Non-pigmented ciliary epithelial cell (primary cell): ENCODE measurements around the gene GOLGA6L10.
A peak's percentile ranks its signal among the peaks of the same experiment; 100 is the strongest.
"Not testable (repeated sequence)": the region's sequence is repeated elsewhere in the genome, so short reads cannot be mapped to it uniquely, and the experiment has no call there.

Experiments used
- DNase-seq: peaks from one replicate; pipeline ENCODE4 v3.0.0-alpha.2; 2010; ENCODE audit warnings: low read depth

The GOLGA6L10 gene

DNA sequence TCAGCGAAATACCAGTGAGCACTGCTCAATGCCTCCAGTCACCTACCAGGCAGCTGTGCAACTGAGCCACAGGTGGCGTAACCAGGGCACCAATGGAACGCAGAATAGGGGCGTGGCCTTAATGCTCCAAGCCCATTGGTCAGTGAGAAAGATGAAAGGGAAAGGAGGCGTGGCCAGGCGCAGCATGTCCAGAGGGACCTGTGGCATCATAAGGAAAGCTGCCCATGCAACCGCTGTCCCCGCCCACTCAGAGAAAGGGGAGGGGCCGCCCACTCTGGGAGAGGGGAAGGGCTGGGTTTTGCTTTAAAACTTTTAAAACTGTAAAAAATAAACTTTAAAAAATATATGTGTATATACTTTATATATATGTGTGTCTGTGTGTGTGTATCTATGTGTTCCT lies at the start of gene GOLGA6L10:
TSS of gene GOLGA6L10 (minus strand) at position 101 of the 400 bp plus-strand sequence. CDS start at position 1, 100 bp downstream.
- DNase-seq: not testable (repeated sequence)

DNA sequence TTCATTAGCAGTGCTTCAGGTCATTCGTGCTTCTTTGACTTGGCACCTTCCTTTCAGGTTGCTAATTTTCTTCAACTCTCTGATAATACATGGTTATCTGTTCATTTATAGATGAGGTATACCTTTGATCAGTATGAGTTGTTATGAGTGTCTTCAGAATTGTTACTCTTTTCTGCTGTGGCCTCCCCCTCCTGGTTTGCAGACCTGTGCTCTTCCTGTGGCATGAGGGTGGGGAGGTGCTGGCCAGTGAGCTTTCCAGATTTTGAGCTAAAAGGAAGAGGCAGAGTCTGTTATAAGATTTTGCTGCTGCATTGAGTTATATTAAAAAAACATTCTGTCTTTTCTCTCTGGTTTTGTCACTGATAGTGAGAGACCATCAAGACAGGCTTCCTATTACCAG lies 49.5 kb upstream of the GOLGA6L10 start:
- no peak for DNase-seq

- no peak for DNase-seq
Observed at GRCh38 chr15:82397817-82398216, 48.5 kb upstream of the GOLGA6L10 start.

DNA sequence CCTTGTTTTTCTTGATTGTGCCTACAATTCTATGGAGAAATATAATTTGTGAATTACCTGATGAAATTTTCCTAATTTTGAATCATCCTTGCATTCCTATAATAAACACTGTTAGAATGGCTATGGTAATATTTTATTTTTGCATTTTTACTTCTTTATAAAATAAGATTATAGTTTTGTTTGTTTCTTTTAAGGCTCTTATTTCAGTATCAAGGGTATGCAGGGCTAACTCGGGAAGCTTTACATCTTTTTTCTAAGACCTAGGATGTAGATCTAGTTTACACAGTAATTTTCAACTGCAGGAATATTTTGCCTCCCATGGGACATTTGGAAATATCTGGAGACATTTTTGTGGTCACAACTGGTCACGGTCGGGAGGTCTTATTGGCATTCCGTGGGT lies 46.5 kb upstream of the GOLGA6L10 start:
- not testable (repeated sequence) for DNase-seq

GRCh38 chr15:82393671-82394070 lies 44.4 kb upstream of the GOLGA6L10 start:
- peak; percentile 30 for DNase-seq

DNA sequence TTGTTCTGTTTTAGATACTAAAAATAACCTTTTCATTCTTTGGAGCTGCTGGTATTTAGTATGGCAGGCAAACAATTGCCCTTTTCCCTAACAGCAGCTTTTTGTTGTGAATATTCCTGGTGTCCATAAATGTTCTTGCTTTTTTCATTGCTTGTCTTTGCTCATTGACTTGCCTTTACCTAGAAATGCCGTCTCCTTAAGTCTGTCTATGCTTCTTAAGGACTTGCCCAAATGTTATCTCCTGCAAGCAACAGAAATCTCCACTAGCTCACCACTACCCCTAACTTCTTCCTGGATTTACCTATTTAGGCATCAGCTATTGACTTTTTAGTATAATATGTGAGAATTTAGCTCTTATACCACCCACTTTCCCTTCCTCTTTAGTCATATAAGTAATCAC lies 42.8 kb upstream of the GOLGA6L10 start:
- DNase-seq: not testable (repeated sequence)

DNA sequence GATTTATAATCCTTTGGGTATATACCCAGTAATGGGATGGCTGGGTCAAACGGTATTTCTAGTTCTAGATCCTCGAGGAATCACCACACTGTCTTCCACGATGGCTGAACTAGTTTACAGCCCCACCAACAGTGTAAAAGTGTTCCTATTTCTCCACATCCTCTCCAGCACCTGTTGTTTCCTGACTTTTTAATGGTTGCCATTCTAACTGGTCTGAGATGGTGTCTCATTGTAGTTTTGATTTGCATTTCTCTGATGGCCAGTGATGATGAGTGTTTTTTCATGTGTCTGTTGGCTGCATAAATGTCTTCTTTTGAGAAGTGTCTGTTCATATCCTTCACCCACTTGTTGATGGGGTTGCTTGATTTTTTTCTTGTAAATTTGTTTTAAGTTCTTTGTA lies 40.9 kb upstream of the GOLGA6L10 start:
- DNase-seq: not testable (repeated sequence)

DNA sequence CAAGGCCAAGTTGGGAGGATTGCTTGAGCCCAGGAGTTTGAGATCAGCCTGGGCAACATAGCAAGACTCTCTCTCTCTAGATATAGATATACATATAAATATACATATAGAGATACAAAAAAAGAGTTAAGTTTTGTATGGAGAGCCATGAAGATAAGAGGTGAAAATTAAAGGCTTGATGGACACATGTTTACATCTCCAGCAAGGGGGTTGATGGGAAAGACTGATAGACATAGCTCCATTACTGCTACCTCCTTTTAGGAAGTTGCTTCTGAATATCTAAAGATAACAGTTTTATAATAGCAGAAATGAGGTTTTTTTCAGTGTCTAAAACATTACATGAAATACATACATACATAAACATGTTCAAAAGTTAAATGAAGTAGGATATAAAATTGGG lies 37.9 kb upstream of the GOLGA6L10 start:
- not testable (repeated sequence) for DNase-seq

GRCh38 chr15:82381330-82381955 lies 32.2 kb upstream of the GOLGA6L10 start:
- DNase-seq: not testable (repeated sequence)

DNA sequence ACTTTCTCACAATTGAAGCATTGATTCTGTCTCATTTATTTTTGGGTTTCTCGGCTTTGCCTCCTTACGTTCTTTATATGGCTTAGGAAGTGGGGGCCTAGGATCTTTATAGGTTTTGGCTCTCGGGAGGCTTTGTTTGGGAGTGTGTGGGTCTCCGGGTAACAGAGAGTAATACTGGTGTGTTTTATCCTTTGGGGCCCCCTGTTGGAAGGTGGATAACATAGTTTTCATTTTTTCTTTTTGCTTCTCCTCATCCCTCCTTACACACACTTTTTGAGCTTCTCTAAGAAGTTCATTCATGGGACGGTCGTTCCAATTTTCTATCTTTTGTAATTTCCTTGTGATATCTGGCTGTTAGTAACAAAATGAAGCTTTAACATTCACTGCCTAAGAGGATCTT lies 30.3 kb upstream of the GOLGA6L10 start:
- DNase-seq: not testable (repeated sequence)

- not testable (repeated sequence) for DNase-seq
Observed at GRCh38 chr15:82373661-82374060, 24.4 kb upstream of the GOLGA6L10 start.

DNA sequence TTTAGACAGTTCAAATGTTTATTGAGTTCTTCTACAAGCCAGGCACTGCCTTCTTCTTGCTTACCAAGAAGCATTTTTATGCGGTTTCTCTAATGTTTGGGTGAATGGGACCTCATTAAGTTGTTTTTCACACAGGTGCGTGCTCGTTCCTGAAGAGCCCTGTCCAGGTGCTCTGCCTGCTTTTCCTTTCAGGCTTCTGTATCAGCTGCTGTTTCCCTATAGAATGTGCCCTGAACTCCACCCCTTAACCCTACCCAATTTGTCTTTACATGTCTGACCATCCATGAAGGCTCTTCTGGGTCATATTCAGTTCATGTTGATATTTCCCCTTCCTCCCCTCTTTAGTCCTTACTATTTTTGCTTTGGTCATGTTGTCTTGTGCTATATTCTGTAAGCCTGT lies 22.4 kb upstream of the GOLGA6L10 start:
- no peak for DNase-seq

DNA sequence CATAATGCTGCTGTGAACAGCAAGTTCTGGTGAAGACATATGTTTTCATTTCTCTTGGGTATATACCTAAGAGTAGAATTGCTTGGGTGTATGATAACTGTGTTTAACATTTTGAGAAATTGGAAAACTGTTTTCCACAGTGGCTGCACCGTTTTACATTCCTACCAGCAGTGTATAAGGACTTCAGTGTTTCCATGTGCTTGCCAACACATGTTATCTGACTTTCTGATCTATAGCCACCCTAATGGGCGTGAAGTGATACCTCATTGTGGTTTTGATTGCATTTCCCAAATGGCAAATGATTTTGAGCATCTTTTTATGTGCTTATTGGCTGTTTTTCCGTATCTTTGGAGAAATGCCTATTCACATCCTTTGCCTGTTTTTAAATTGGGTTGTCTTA lies 18.5 kb upstream of the GOLGA6L10 start:
- DNase-seq: not testable (repeated sequence)

GRCh38 chr15:82365692-82366323 lies 16.5 kb upstream of the GOLGA6L10 start:
- not testable (repeated sequence) for DNase-seq

GRCh38 chr15:82364548-82364947 lies 15.3 kb upstream of the GOLGA6L10 start:
- DNase-seq: not testable (repeated sequence)

DNA sequence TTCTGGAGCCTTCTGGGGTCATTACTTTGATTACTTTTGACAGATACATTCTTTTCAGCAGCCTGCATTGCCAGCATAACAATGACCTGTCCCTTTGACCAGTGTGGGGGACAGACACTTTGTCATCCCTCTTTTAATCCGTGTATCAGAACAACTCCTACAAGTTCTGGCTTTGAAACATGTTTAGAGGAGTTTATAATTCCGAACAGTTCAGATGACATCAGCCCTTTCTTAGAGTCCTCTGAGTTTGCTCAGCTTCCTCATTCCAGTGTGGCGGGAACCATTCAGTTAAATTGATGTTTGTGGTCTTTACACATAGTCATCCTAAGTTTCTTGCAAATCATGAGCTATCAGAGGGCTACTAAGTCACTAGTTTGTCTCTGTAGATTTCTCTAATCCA lies 13.5 kb upstream of the GOLGA6L10 start:
- not testable (repeated sequence) for DNase-seq

DNA sequence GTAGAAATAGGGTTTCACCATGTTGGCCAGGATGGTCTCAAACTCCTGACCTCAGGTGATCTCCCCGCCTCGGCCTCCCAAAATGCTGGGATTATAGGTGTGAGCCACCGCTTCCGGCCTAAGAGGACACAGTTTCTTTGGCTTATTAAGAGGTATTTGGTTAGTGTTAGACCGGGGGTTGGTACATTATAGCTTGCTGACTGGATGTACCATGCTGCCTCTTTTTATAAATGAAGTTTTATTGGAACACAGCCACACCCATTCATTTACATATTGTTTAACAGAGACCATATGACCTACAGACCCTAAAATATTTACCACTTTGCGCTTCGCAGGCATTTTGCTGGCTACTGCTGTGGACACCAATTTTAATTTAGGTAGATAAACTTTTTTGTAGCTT lies 11.3 kb upstream of the GOLGA6L10 start:
- not testable (repeated sequence) for DNase-seq

DNA sequence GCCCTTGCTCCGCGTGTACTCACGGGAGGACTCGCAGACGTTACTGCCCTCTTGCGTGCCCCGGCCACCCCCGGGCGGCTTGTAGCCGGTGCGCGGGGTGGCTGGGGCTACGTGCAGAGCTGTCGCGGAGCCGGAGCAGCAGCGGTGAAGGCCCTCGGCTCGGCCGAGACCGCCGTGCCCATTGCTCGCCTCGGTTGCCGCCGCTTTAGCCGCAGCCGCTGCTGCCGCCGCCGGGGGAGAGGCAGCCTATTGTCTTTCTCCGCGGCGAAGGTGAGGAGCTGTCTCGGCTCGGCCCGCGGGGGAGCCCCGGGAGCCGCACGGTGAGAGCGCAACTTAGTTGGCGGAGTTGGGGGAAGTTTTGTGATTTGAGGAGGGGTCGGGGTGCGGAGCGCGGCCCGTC lies 5.8 kb upstream of the GOLGA6L10 start:
- DNase-seq: not testable (repeated sequence)

DNA sequence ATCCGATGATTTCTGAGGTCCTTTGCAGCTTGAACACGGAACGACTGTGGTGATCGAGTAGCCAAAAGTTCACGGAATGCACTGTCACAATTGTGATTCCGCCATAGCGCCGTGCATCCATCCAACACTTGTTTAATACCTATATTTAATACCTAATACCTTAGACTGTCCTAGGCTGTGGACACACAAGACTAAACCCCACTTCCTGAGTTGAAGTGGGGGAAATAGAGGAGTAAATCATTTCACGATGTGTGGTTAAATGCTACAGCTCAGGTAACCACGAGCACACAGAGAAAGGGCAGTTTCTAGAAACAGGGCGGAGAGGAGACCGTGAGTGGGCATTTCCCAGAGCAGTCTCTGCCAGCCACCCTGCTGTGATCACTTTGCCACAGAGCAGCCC lies 5.3 kb upstream of the GOLGA6L10 start:
- not testable (repeated sequence) for DNase-seq

GRCh38 chr15:82347645-82348044 lies 1.6 kb downstream of the GOLGA6L10 start:
- DNase-seq: not testable (repeated sequence)

DNA sequence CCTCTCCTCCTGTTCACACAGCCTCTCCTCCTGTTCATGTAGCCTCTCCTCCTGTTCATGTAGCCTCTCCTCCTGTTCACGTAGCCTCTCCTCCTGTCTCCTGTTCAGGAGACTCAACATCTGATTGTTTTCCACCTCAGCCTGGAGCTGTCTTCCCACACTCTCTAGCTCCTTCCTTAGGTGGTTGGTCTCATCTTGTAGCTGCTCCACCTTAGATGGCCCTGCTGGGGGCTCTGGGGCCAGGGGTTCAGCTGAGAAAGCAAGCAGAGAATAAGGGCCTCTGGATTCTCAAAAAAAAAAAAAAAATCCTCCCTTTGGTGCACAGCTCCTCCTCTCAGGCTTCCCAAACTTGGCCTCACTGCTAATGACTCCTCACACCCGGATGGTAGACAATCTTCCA lies 4.1 kb downstream of the GOLGA6L10 start:
- not testable (repeated sequence) for DNase-seq

DNA sequence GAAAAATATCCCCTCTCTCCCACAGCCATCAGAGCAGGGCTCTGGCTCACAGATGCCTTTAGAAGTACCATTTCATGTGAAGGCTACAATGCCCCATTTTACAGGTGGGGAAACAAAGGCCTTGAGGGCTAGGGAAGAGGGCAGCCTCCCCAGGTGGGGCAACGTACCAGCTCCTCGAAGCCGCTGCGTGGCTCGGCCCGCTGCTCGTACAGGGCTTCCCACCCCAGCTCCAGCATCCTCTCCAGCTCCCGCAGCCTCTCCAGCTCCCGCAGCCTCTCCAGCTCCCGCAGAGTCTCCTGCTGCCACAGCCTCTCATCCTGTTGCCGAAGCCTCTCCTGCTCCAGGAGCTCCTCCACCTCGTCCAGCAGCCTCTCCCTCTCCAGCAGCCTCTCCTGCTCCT lies 4.9 kb downstream of the GOLGA6L10 start:
- not testable (repeated sequence) for DNase-seq

GRCh38 chr15:82343851-82344250 lies 5.4 kb downstream of the GOLGA6L10 start:
- DNase-seq: not testable (repeated sequence)
